Neutrophil (primary cell): Measurements from ENCODE around the gene PHAF1.
A peak's percentile ranks its signal among the peaks of the same experiment; 100 is the strongest.

Experiments used
- H3K27ac ChIP-seq: fragments of 200-600 bp; sonication (generic); 2 replicates; pipeline ENCODE4 v1.5.1; 2016; ENCODE audit warnings: mild to moderate bottlenecking, moderate library complexity
- H3K27me3 ChIP-seq: fragments of 200-600 bp; sonication (generic); 2 replicates; pipeline ENCODE4 v1.6.0; 2016; ENCODE audit warnings: mild to moderate bottlenecking
- H3K36me3 ChIP-seq: fragments of 200-600 bp; sonication (generic); 2 replicates; pipeline ENCODE4 v1.5.1; 2017
- H3K4me1 ChIP-seq, 2 experiments: fragments of 200-600 bp in 1 of 2; sonication (generic) in 1 of 2; 1 replicate in 1 of 2; 2 replicates in 1 of 2; pipeline versions ENCODE4 v1.5.1 to v1.6.1; 2013 to 2016; ENCODE audit warnings: low read depth in 1 of 2, low read length in 1 of 2, mild to moderate bottlenecking in 1 of 2, moderate library complexity in 1 of 2; ENCODE audit not compliant: control insufficient read depth in 1 of 2, insufficient read depth in 1 of 2
- H3K4me3 ChIP-seq, 2 experiments: fragments of 200-600 bp in 1 of 2; sonication (generic) in 1 of 2; 1 replicate in 1 of 2; 2 replicates in 1 of 2; pipeline ENCODE4 v1.5.1; 2013 to 2016; ENCODE audit warnings: low read depth in 1 of 2, low read length in 1 of 2, mild to moderate bottlenecking in 1 of 2, moderate library complexity in 1 of 2
- H3K9me3 ChIP-seq: fragments of 200-600 bp; sonication (generic); 2 replicates; pipeline ENCODE4 v1.5.1; 2016
- TF ChIP-seq, protein P1 (sequence below): fragments of 200-600 bp; sonication (generic); IDR thresholded peaks from 2 replicates; pipeline ENCODE4 v1.5.1; 2016; ENCODE audit warnings: antibody characterized with exemption

PHAF1 gene

DNA sequence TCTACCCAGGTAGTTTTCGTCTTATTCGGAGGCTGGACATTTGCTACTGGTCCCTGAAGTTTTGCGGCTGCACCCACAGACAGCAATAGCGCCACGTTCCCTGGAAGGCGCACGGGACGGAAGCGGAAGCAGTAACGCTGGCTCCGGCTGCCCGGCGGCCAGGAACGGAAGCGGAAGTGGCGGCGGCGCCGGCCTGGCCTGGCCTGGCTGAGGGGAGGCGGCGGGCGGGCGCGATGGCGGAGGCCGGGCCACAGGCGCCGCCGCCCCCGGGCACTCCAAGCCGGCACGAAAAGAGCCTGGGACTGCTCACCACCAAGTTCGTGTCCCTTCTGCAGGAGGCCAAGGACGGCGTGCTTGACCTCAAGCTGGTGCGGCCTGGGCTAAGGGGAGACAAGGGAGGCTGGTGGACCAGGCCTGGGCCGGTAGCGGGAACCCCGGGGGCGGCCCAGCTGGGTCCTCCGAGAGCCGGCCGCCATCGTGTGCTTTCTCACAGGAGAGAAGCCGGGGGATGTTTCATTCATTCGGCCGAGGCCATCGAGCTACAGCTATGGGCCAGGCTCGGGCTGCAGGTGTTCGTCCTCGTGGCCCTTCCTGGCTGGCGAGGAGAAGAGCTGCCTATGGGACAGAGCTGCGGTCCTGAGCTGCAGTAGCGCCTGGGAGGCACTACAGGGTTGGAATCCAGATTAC lies 82.4 kb downstream of the PHAF1 start, which contains the start of gene E2F4:
E2F4 (plus strand) TSS at position 161 of the 687 bp plus-strand sequence; CDS start at position 234, 73 bp downstream.
- TF ChIP-seq, protein P1, sequence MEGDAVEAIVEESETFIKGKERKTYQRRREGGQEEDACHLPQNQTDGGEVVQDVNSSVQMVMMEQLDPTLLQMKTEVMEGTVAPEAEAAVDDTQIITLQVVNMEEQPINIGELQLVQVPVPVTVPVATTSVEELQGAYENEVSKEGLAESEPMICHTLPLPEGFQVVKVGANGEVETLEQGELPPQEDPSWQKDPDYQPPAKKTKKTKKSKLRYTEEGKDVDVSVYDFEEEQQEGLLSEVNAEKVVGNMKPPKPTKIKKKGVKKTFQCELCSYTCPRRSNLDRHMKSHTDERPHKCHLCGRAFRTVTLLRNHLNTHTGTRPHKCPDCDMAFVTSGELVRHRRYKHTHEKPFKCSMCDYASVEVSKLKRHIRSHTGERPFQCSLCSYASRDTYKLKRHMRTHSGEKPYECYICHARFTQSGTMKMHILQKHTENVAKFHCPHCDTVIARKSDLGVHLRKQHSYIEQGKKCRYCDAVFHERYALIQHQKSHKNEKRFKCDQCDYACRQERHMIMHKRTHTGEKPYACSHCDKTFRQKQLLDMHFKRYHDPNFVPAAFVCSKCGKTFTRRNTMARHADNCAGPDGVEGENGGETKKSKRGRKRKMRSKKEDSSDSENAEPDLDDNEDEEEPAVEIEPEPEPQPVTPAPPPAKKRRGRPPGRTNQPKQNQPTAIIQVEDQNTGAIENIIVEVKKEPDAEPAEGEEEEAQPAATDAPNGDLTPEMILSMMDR, result peak; percentile 53
- Histone ChIP-seq H3K27ac (peak within 1 kb of the TSS; percentile 81), H3K36me3 (peaks cover 38% of the 10 kb centered on the region), H3K9me3 (no peaks in the 10 kb centered on the region), H3K4me3 (peak within 1 kb of the TSS; percentile 79 to 97), H3K4me1 (peaks cover 21 to 26% of the 10 kb centered on the region in 2 experiments), H3K27me3 (peaks cover under 1% of the 10 kb centered on the region)

DNA sequence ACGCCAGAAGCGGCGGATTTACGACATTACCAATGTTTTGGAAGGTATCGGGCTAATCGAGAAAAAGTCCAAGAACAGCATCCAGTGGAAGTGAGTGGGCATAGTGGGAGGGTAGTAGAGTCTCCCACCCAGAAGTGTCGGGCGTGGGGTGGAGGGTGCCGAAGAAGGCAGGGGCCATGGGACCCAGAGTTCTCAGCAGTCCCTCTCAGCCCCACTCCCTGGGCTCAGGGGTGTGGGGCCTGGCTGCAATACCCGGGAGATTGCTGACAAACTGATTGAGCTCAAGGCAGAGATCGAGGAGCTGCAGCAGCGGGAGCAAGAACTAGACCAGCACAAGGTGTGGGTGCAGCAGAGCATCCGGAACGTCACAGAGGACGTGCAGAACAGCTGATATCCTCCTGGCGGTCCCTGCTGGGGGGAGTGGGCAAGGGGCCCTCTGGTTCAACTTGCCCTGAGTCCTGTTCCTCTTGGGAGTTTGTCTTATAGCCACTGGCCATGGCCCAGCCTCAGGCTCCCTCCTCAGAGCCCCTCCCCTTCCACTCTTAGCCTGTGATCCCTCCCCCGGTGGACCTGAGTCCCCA lies 83.1 kb downstream of the PHAF1 start:
- Histone ChIP-seq H3K27me3 (no peaks in the 10 kb centered on the region), H3K9me3 (no peaks in the 10 kb centered on the region), H3K4me3 (peak overlapping the region; percentile 79 to 97), H3K36me3 (peaks cover 46% of the 10 kb centered on the region), H3K4me1 (peaks cover 21 to 26% of the 10 kb centered on the region in 2 experiments), H3K27ac (peak overlapping the region; percentile 81)
- TF ChIP-seq, protein P1, result no peak

DNA sequence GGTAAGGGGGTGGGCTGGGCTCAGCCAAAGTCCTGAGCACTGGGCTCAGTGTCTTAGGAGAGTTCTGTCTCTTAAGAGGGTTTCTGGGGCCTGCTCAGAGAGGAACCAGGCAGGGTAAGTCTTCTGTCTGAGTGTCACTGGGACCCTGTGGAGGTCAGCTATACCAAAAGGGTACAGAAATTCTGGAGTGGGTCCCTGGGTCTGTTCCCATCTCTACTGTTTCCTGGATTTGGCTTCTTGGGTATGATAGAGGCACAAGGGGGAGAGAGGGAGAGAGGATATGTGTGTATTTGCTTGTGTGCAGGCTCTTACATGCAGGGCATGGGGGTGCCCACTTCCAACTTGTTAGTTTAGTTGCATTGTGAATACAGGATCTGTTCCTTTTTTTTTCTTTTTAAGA lies 83.8 kb downstream of the PHAF1 start:
- TF ChIP-seq, protein P1, result no peak
- H3K9me3 ChIP-seq, result no peaks in the 10 kb centered on the region
- peaks cover 21 to 26% of the 10 kb centered on the region in 2 experiments for H3K4me1 ChIP-seq
- peak overlapping the region in 1 of 2 experiments; percentile 97 for H3K4me3 ChIP-seq
- peak overlapping the region; percentile 81 for H3K27ac ChIP-seq
- H3K27me3 ChIP-seq, result no peaks in the 10 kb centered on the region
- peaks cover 52% of the 10 kb centered on the region for H3K36me3 ChIP-seq

DNA sequence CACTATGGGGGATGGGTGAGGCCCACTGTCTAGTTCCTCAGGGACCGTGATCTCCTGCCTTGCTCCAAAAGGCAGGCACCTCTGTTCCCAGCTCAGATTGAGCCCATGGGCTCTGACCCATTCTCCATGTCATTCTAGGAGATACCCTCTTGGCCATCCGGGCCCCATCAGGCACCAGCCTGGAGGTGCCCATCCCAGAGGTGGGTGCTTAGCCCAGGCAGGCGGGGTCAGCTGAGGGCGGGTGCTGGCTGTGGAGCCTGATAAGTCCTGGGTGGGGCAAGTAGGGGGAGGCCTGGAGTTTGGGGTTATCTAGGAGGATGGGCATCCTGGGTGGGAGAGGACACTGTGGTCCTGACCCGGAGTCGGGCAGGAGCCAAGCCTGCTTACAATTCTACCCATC lies 84.5 kb downstream of the PHAF1 start:
- peaks cover 60% of the 10 kb centered on the region for H3K36me3 ChIP-seq
- no peak overlapping the region for H3K27ac ChIP-seq
- TF ChIP-seq, protein P1, result no peak
- H3K4me1 ChIP-seq, result peaks cover 21 to 26% of the 10 kb centered on the region in 2 experiments
- no peaks in the 10 kb centered on the region for H3K27me3 ChIP-seq
- no peak overlapping the region for H3K4me3 ChIP-seq
- H3K9me3 ChIP-seq, result no peaks in the 10 kb centered on the region

DNA sequence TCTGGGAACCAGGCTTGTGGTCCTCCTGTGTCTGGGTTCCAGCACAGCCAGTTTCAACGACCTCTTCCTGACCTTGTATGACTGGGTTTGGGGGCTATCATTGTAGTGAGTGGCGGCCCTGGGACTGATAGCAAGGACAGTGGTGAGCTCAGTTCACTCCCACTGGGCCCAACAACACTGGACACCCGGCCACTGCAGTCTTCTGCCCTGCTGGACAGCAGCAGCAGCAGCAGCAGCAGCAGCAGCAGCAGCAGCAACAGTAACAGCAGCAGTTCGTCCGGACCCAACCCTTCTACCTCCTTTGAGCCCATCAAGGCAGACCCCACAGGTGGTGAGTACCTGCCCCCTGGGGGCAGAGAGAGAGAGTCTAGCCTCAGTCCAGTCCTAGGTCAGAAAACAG lies 85.9 kb downstream of the PHAF1 start:
- Histone ChIP-seq H3K9me3 (no peaks in the 10 kb centered on the region), H3K27me3 (no peaks in the 10 kb centered on the region), H3K36me3 (peaks cover 74% of the 10 kb centered on the region), H3K4me1 (peaks cover 21 to 26% of the 10 kb centered on the region in 2 experiments), H3K27ac (no peak overlapping the region), H3K4me3 (no peak overlapping the region)
- TF ChIP-seq, protein P1, result no peak
